ENCODE measurements around the gene ROR2.

DNA sequence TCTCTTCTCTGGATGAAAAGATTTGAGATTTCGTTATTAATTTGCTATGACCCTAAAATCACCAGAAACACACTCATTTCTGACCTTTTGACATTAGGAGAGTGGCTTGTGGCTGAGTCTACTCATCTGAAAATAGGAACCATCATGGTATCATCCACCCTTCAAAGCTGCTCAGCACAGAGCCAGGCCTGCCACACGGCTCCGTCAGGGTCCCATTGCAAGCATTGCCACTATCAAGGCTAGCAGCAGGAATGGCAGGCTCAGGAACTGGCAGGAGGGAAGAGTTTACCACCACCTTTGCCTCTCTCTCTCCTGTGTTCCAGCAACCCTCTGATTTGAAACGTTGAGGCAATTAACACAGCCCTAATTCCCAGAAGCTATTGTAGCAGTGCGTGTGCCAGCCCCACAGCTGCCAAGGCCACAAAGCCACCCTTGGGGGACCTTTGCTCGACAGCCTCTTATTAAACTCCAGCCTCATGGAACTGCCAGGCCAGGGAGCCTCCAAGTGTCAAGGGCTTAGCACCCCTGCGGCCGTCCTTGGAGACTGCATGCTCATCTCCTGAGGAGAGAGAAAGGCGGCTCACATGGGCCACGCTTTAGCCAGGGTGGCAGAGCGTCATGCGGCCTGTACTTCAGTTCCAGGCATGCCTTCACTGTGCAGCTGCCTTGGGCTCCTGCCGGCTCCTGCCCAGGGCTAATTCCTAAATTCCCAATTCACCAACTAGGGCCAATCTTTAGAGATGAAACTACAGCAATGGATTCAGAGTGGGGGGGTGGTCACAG, 145.9 kb downstream of the ROR2 start:
- TF ChIP-seq, protein P1, sequence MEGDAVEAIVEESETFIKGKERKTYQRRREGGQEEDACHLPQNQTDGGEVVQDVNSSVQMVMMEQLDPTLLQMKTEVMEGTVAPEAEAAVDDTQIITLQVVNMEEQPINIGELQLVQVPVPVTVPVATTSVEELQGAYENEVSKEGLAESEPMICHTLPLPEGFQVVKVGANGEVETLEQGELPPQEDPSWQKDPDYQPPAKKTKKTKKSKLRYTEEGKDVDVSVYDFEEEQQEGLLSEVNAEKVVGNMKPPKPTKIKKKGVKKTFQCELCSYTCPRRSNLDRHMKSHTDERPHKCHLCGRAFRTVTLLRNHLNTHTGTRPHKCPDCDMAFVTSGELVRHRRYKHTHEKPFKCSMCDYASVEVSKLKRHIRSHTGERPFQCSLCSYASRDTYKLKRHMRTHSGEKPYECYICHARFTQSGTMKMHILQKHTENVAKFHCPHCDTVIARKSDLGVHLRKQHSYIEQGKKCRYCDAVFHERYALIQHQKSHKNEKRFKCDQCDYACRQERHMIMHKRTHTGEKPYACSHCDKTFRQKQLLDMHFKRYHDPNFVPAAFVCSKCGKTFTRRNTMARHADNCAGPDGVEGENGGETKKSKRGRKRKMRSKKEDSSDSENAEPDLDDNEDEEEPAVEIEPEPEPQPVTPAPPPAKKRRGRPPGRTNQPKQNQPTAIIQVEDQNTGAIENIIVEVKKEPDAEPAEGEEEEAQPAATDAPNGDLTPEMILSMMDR (IDR thresholded peaks at IDR 0.05): no peak
- TF ChIP-seq TCF7L2 (IDR thresholded peaks at IDR 0.05; ENCODE audit: low read depth, low read length): no peak

All from Panc1 (cell line).